ENCODE results near the gene C1QC. TPM values are rescaled to one million over a fixed set of nuclear protein-coding genes. Genes with fewer than 3 reads are reported as not detected.

C1QC gene
- total RNA-seq, 1 experiment from 2014 or later, result not detected

- Histone ChIP-seq H3K4me2 (ENCODE audit: insufficient read depth, insufficient read length, low read length) (no peak overlapping the region), H4K8ac (replicated peaks; ENCODE audit: insufficient read length, low read depth, low read length) (no peak overlapping the region), H3K56ac (ENCODE audit: insufficient read length, low read depth, low read length) (no peak overlapping the region), H3K4ac (ENCODE audit: low read depth, low read length) (no peak overlapping the region), H2AK5ac (ENCODE audit: insufficient read length, low read length) (no peak overlapping the region), H3K79me1 (ENCODE audit: insufficient read depth, low read depth, low read length, poor library complexity, severe bottlenecking) (no peaks in the 10 kb centered on the region), H3K4me1 (ENCODE audit: insufficient read depth, low read length) (no peaks in the 10 kb centered on the region; the same call in 1 of the 2 replicates), H2BK5ac (ENCODE audit: insufficient read length, low read length) (no peak overlapping the region), H3K18ac (ENCODE audit: insufficient read length, low read depth, low read length) (no peak overlapping the region), H3K14ac (ENCODE audit: insufficient read depth, low read length) (no peak overlapping the region), H3K27ac (ENCODE audit: insufficient read length, low read depth, low read length) (no peak overlapping the region), H4K5ac (ENCODE audit: insufficient read length, low read depth, low read length) (no peak overlapping the region), H2AFZ (ENCODE audit: low read length) (no peak overlapping the region), H2BK12ac (ENCODE audit: insufficient read length, low read depth, low read length) (no peak overlapping the region), H3K23ac (ENCODE audit: insufficient read length, low read depth, low read length) (no peak overlapping the region), H3K23me2 (ENCODE audit: insufficient read length, low read depth, low read length, poor library complexity, severe bottlenecking) (no peaks in the 10 kb centered on the region), H3K9ac (ENCODE audit: extremely low read depth, insufficient read length, low read length) (no peak overlapping the region), H4K20me1 (ENCODE audit: control insufficient read depth, insufficient read depth, insufficient read length) (no peaks in the 10 kb centered on the region), H3T11ph (ENCODE audit: low read length) (no peak overlapping the region), H3K79me2 (ENCODE audit: insufficient read depth, low read length) (no peaks in the 10 kb centered on the region), H2BK20ac (ENCODE audit: low read depth, low read length, poor library complexity, severe bottlenecking) (no peak overlapping the region), H4K91ac (ENCODE audit: insufficient read length, low read depth, low read length) (no peak overlapping the region), H3K27me3 (ENCODE audit: insufficient read depth, low read length) (no peaks in the 10 kb centered on the region), H2BK15ac (ENCODE audit: low read depth, low read length) (no peak overlapping the region), H3K9me3 (ENCODE audit: control insufficient read depth, low read depth, low read length) (no peaks in the 10 kb centered on the region), H2BK120ac (ENCODE audit: low read depth, low read length, poor library complexity, severe bottlenecking) (no peak overlapping the region)
- Mint-ChIP-seq H3K27me3 (ENCODE audit: low read depth) (no peaks in the 10 kb centered on the region; the same call in 1 of the 2 replicates), H3K4me3 (no peak overlapping the region), H3K36me3 (ENCODE audit: insufficient read depth in 1 of 3, low read depth in 3 of 3) (no peaks in the 10 kb centered on the region), H3K27ac (no peak overlapping the region), H3K9me3 (no peaks in the 10 kb centered on the region; a peak in 1 of 5 replicates), H3K4me1 (peaks cover 2 to 4% of the 10 kb centered on the region in 2 experiments; a peak in 1 of 4 replicates)
- WGBS (ENCODE audit: extremely low coverage, insufficient read length, low lambda C conversion rate), result no CpG with 5 or more reads among the region's 5 CpGs
- no peak for DNase-seq
- no peak for TF ChIP-seq CTCF (conservative IDR thresholded peaks at IDR 0.05)
Observed at GRCh38 chr1:22694172-22694571, 50.7 kb downstream of the C1QC start.

All from H9 (cell line).